Gastrocnemius medialis (tissue), 4 donors: Measurements from ENCODE around the gene IL22RA1.

Source experiments
- POLR2A ChIP-seq, 2 donors: fragments of 450-650 bp; IDR thresholded peaks; one replicate each; pipeline ENCODE4 v1.6.1; 2017; ENCODE audit warnings: antibody characterized with exemption in 2 of 2, mild to moderate bottlenecking in 2 of 2, moderate library complexity in 2 of 2
- TF ChIP-seq, protein P1 (sequence below), 5 experiments: fragments of 450-650 bp in 3 of 5; fragments of 200-600 bp in 2 of 5; sonication (generic) in 2 of 5; IDR thresholded peaks in 4 of 5; conservative IDR thresholded peaks in 1 of 5; 1 replicate in 4 of 5; 2 replicates in 1 of 5; pipeline ENCODE4 v1.5.1; 2016 to 2019; ENCODE audit warnings: antibody characterized with exemption in 5 of 5, mild to moderate bottlenecking in 3 of 5, moderate library complexity in 3 of 5

DNA sequence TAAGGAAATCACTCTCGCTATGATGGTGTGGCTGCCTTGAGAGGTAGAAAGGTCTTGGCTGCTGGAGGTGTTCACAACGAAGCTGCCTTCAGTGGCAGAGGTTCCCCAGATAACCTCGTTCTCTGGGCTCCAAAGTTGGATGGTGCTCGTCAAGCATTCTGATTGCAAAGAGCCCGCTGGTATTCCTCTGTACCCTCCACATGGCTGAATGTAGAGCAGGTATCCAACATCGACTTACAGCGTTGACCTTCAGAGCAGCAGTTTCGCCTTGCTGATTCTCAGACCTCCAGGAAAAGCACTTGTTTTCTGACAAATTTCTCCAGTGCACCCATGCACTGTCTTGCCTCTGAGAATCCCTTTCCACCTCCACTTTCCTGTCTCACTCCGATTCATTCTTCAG lies 4.3 kb upstream of the IL22RA1 start:
- TF ChIP-seq, protein P1, sequence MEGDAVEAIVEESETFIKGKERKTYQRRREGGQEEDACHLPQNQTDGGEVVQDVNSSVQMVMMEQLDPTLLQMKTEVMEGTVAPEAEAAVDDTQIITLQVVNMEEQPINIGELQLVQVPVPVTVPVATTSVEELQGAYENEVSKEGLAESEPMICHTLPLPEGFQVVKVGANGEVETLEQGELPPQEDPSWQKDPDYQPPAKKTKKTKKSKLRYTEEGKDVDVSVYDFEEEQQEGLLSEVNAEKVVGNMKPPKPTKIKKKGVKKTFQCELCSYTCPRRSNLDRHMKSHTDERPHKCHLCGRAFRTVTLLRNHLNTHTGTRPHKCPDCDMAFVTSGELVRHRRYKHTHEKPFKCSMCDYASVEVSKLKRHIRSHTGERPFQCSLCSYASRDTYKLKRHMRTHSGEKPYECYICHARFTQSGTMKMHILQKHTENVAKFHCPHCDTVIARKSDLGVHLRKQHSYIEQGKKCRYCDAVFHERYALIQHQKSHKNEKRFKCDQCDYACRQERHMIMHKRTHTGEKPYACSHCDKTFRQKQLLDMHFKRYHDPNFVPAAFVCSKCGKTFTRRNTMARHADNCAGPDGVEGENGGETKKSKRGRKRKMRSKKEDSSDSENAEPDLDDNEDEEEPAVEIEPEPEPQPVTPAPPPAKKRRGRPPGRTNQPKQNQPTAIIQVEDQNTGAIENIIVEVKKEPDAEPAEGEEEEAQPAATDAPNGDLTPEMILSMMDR (IDR thresholded peaks at IDR 0.05 in 4 of 5, conservative IDR thresholded peaks at IDR 0.05 in 1 of 5), result no peak
- TF ChIP-seq POLR2A (IDR thresholded peaks at IDR 0.05), result no peak
